ENCODE results near the gene OTUB2.

DNA sequence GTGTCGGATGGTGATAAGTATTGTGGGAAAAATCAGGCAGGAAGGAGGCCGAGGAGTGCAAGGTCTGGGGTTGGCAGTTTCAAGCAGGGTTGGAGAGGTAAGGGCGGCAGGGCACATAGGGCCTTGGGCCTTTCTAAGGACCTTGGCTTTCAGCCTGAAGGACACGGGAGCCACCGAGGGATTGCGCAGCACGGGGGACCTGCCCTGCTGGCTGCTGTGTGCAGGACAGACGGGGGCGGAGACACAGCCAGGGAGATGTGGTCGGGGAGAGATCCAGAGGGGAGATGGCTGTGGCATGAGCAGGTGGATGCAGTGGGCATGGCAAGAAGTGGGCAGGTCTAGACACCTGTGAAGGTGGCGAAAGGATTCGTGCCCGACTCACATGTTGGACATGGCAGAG, 14.7 kb downstream of the OTUB2 start:
- TF ChIP-seq EP300 (IDR thresholded peaks at IDR 0.05; ENCODE audit: borderline replicate concordance in 1 of 2, low read depth in 1 of 2, low read length in 1 of 2) (no peak), YY1 (IDR thresholded peaks at IDR 0.05; ENCODE audit: low read depth) (no peak), MEF2A (IDR thresholded peaks at IDR 0.05; ENCODE audit: borderline replicate concordance, low read depth) (no peak), POLR2AphosphoS5 (IDR thresholded peaks at IDR 0.05; ENCODE audit: low read depth, low read length) (no peak), SIN3A (IDR thresholded peaks at IDR 0.05; ENCODE audit: borderline replicate concordance, low read depth, low read length) (no peak), TAF1 (IDR thresholded peaks at IDR 0.05; ENCODE audit: borderline replicate concordance, low read depth, low read length) (no peak), JUND (IDR thresholded peaks at IDR 0.05) (no peak), NFIC (IDR thresholded peaks at IDR 0.05; ENCODE audit: borderline replicate concordance) (no peak), RAD21 (IDR thresholded peaks at IDR 0.05; ENCODE audit: low read length) (no peak), EZH2phosphoT487 (IDR thresholded peaks at IDR 0.05; ENCODE audit: borderline replicate concordance, low read depth) (no peak), SMC3 (IDR thresholded peaks at IDR 0.05; ENCODE audit: low read depth, low read length) (no peak)
- TF ChIP-seq, protein P1, sequence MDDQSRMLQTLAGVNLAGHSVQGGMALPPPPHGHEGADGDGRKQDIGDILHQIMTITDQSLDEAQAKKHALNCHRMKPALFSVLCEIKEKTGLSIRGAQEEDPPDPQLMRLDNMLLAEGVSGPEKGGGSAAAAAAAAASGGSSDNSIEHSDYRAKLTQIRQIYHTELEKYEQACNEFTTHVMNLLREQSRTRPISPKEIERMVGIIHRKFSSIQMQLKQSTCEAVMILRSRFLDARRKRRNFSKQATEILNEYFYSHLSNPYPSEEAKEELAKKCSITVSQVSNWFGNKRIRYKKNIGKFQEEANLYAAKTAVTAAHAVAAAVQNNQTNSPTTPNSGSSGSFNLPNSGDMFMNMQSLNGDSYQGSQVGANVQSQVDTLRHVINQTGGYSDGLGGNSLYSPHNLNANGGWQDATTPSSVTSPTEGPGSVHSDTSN (IDR thresholded peaks at IDR 0.05), result no peak
- TF ChIP-seq, protein P2, sequence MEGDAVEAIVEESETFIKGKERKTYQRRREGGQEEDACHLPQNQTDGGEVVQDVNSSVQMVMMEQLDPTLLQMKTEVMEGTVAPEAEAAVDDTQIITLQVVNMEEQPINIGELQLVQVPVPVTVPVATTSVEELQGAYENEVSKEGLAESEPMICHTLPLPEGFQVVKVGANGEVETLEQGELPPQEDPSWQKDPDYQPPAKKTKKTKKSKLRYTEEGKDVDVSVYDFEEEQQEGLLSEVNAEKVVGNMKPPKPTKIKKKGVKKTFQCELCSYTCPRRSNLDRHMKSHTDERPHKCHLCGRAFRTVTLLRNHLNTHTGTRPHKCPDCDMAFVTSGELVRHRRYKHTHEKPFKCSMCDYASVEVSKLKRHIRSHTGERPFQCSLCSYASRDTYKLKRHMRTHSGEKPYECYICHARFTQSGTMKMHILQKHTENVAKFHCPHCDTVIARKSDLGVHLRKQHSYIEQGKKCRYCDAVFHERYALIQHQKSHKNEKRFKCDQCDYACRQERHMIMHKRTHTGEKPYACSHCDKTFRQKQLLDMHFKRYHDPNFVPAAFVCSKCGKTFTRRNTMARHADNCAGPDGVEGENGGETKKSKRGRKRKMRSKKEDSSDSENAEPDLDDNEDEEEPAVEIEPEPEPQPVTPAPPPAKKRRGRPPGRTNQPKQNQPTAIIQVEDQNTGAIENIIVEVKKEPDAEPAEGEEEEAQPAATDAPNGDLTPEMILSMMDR (IDR thresholded peaks at IDR 0.05), result no peak
